ENCODE results near the gene ANXA2.

Gene ANXA2

DNA sequence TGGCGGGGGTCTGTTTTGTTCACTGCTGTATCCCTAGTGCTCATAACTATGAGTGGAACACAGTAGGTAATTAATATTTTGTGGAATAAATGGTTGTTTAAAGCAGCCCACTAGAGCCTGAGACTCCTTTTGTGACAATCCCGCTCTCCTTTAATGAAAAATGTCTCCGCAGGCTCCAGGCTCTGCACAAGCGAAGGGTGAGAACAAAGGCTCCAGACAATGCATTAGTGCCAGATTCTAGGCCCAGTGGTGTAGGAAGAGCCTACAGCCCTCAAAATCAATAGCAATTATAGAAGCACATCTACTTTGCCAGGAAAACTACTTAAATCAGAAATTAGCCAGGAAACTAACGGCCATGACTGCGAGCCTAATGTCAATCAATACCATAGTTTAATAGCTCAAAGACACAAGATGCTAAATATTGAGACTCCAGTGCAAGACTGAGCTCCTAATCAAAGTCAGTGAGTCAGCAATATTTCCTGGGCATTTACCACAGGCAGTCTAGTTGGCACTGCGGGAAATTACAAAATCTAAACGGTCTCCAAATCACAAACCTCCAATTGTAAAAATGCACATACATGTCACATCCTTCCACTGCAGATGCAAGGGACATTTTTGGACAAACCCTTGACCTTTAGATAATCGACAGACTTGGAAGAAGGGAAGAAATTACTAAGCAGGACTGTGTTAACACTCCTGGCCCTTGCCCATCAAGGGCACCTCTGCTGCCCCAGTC is 2.3 kb downstream of the ANXA2 start:
- Histone ChIP-seq H3K4me3 (ENCODE audit: low read length) (no peak overlapping the region), H3K27ac (ENCODE audit: low read length) (no peak overlapping the region), H3K9ac (ENCODE audit: low read length) (no peak overlapping the region), H3K36me3 (ENCODE audit: control insufficient read depth, low read depth, low read length) (no peaks in the 10 kb centered on the region), H3K4me1 (ENCODE audit: control insufficient read depth, low read depth, low read length) (peaks cover 37% of the 10 kb centered on the region), H3K9me3 (ENCODE audit: control insufficient read depth, low read depth, low read length) (no peaks in the 10 kb centered on the region), H3K27me3 (ENCODE audit: control insufficient read depth, insufficient read depth, low read length) (peaks cover 40% of the 10 kb centered on the region)

DNA sequence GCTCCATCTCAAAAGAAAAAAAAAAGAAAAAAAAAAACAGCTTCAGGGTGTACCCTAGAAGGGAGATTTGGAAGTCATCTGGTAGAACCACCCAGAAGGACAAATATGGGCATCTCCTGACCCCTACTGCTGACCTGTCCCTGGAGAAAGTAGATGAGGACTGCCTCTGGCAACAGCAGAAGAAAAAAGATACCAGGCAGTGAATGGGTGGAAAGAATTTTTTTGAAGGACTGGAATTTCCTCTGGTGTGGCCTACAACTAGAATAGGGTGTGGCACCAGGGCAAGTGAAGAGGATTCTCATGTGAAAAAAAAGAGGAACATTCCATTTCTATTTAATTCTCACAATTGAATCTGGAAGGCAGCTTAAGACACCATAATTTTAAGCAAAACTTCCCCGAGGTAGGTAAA is 3.1 kb downstream of the ANXA2 start:
- Histone ChIP-seq H3K27me3 (ENCODE audit: control insufficient read depth, insufficient read depth, low read length) (peaks cover 35% of the 10 kb centered on the region), H3K4me1 (ENCODE audit: control insufficient read depth, low read depth, low read length) (peaks cover 43% of the 10 kb centered on the region), H3K27ac (ENCODE audit: low read length) (no peak overlapping the region), H3K9me3 (ENCODE audit: control insufficient read depth, low read depth, low read length) (no peaks in the 10 kb centered on the region), H3K4me3 (ENCODE audit: low read length) (no peak overlapping the region), H3K9ac (ENCODE audit: low read length) (no peak overlapping the region), H3K36me3 (ENCODE audit: control insufficient read depth, low read depth, low read length) (no peaks in the 10 kb centered on the region)

DNA sequence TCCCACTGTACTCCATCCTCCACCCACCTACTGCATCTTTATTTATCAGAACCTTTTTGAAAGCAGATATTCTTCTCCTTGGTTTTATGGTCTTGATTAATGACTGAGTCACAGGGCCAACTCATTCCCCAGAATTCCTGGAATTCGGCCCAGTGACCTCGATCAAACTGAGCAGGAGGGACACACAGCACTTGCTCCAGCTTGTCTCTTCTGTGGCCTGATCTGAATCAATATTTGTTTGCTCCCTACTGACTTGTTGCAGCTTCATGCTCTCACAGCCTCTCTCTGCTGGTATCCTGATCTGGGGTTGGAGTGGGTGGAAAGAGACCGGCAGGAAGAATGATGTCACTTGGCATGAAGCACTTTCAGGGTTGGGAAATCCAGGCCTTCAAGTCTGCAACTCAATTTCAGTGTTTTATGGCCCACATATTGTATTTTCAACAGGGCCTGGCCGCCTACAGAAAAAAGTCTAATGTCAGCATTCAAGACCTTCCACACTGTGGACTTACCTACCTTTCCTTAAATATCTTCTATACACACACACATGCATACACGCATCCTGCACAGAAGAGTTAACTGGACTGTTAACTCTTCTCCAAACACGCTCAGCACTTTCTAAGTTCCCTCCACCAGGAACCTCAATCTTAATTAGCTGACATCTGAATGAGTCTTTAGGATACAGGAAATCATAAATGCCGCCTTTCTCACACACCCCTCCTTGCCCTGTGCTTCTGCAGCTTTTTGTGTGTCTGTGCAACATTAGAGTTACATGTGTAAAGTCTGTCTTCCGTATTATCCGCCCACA is 4.6 kb downstream of the ANXA2 start:
- H3K4me3 ChIP-seq (ENCODE audit: low read length), result no peak overlapping the region
- peaks cover 21% of the 10 kb centered on the region for H3K27me3 ChIP-seq (ENCODE audit: control insufficient read depth, insufficient read depth, low read length)
- no peaks in the 10 kb centered on the region for H3K36me3 ChIP-seq (ENCODE audit: control insufficient read depth, low read depth, low read length)
- H3K9ac ChIP-seq (ENCODE audit: low read length), result peak overlapping the region; percentile 18
- peaks cover 42% of the 10 kb centered on the region for H3K4me1 ChIP-seq (ENCODE audit: control insufficient read depth, low read depth, low read length)
- peak overlapping the region; percentile 17 for H3K27ac ChIP-seq (ENCODE audit: low read length)
- no peaks in the 10 kb centered on the region for H3K9me3 ChIP-seq (ENCODE audit: control insufficient read depth, low read depth, low read length)

DNA sequence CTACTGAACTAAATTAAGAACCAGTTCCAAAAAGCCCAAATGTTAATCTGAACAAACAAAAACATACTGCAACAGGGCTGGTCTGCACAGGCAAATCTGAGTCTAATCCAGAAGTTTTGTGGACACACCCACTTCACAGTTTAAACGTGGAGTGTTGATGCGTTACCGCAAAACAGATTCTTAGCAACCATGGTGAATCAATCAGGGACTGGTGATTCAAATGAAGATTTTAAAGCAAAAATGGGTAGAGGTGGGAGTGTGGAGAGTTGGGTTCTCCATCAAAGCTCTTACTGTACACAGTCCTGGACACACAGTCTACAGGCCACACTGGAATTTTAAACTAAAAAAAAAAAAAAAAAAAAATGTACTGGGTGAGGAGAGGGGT is 5.2 kb downstream of the ANXA2 start:
- no peaks in the 10 kb centered on the region for H3K9me3 ChIP-seq (ENCODE audit: control insufficient read depth, low read depth, low read length)
- peak overlapping the region; percentile 18 for H3K9ac ChIP-seq (ENCODE audit: low read length)
- H3K4me3 ChIP-seq (ENCODE audit: low read length), result no peak overlapping the region
- H3K4me1 ChIP-seq (ENCODE audit: control insufficient read depth, low read depth, low read length), result peaks cover 42% of the 10 kb centered on the region
- H3K27ac ChIP-seq (ENCODE audit: low read length), result no peak overlapping the region
- H3K27me3 ChIP-seq (ENCODE audit: control insufficient read depth, insufficient read depth, low read length), result peaks cover 19% of the 10 kb centered on the region
- no peaks in the 10 kb centered on the region for H3K36me3 ChIP-seq (ENCODE audit: control insufficient read depth, low read depth, low read length)

DNA sequence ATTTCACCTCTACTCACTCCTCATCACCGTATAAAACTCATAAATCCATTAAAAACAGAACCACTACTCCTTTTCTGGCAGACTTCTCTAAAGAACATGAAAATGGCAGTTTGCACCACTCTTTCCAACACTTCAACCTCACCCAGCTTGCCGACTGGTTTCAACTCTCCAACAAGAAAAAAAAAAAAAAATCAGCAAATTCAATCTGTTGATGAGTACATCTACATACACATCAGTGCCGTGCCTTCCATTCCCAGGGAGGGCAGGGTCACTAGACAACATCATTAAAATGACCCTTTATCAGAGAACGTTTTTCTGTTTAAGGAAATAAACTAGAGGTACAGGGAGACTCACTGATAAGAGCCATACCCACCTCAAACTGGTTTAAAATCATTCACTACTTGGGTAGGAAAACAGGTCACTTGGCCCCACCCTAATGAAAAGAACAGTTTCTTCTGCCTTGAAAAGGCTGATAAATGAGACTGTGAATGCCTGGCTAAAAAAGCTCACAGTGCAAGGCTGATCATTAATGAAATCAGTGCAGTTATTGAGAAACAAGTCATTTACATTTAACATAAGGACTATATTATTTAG is 6.0 kb downstream of the ANXA2 start:
- H3K9ac ChIP-seq (ENCODE audit: low read length), result no peak overlapping the region
- no peaks in the 10 kb centered on the region for H3K36me3 ChIP-seq (ENCODE audit: control insufficient read depth, low read depth, low read length)
- H3K4me1 ChIP-seq (ENCODE audit: control insufficient read depth, low read depth, low read length), result peaks cover 42% of the 10 kb centered on the region
- no peak overlapping the region for H3K4me3 ChIP-seq (ENCODE audit: low read length)
- peaks cover 13% of the 10 kb centered on the region for H3K27me3 ChIP-seq (ENCODE audit: control insufficient read depth, insufficient read depth, low read length)
- H3K27ac ChIP-seq (ENCODE audit: low read length), result no peak overlapping the region
- H3K9me3 ChIP-seq (ENCODE audit: control insufficient read depth, low read depth, low read length), result no peaks in the 10 kb centered on the region

DNA sequence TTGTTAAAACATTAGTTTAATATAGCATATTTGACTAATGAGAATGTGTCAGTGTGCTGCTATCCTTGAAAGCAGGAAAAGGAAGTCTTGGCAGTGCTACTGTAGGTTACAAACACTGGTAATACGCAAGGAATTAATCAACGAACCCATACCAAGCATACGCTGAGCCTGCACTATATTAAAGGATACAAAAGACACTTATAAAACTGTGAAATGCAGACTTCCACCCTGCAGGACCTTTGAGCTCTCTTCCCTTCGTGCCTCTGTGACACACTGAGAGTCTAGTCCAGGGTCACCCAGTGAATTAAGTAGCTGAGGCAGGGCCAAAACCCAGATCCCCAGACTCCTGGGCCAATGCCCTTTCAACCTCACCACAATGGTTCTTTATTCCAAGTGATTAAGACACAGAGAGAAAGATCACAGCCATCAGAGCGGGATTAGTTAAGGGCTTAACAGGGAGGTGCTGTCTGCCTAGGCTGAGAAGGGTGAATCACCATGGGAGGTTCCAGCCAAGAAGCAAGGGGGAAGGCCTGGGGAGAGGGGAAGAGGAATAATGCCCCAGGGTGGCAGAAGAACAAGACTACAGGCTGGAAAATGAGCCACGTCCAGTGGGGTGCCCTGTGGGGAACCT is 6.8 kb downstream of the ANXA2 start:
- no peaks in the 10 kb centered on the region for H3K36me3 ChIP-seq (ENCODE audit: control insufficient read depth, low read depth, low read length)

DNA sequence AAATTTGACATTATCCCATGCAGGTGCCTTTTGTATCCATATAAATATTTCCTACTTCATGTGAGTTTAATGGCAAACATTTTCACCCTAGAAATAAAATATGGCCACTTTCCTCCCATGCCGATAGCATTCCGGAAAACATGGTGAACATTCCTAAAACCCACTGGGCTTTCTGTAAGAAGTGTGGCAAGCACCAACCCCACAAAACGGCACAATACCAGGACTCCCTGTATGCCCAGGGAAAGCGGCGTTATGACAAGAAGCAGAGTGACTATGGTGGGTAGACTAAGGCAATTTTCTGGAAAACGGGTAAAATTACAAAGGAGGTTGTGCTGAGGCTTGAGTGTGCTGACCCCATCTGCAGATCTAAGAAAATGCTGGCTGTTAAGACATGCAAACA is 7.6 kb downstream of the ANXA2 start:
- no peak overlapping the region for H3K4me3 ChIP-seq (ENCODE audit: low read length)
- H3K27ac ChIP-seq (ENCODE audit: low read length), result no peak overlapping the region
- no peaks in the 10 kb centered on the region for H3K36me3 ChIP-seq (ENCODE audit: control insufficient read depth, low read depth, low read length)
- H3K27me3 ChIP-seq (ENCODE audit: control insufficient read depth, insufficient read depth, low read length), result no peaks in the 10 kb centered on the region
- H3K9me3 ChIP-seq (ENCODE audit: control insufficient read depth, low read depth, low read length), result no peaks in the 10 kb centered on the region
- H3K9ac ChIP-seq (ENCODE audit: low read length), result no peak overlapping the region
- peaks cover 28% of the 10 kb centered on the region for H3K4me1 ChIP-seq (ENCODE audit: control insufficient read depth, low read depth, low read length)

More for the DNA sequence above, 6.8 kb downstream of the ANXA2 start:
- no peak overlapping the region for H3K9ac ChIP-seq (ENCODE audit: low read length)
- no peaks in the 10 kb centered on the region for H3K9me3 ChIP-seq (ENCODE audit: control insufficient read depth, low read depth, low read length)
- no peak overlapping the region for H3K4me3 ChIP-seq (ENCODE audit: low read length)
- H3K4me1 ChIP-seq (ENCODE audit: control insufficient read depth, low read depth, low read length), result peaks cover 34% of the 10 kb centered on the region
- H3K27me3 ChIP-seq (ENCODE audit: control insufficient read depth, insufficient read depth, low read length), result peaks cover 5% of the 10 kb centered on the region
- no peak overlapping the region for H3K27ac ChIP-seq (ENCODE audit: low read length)

DNA sequence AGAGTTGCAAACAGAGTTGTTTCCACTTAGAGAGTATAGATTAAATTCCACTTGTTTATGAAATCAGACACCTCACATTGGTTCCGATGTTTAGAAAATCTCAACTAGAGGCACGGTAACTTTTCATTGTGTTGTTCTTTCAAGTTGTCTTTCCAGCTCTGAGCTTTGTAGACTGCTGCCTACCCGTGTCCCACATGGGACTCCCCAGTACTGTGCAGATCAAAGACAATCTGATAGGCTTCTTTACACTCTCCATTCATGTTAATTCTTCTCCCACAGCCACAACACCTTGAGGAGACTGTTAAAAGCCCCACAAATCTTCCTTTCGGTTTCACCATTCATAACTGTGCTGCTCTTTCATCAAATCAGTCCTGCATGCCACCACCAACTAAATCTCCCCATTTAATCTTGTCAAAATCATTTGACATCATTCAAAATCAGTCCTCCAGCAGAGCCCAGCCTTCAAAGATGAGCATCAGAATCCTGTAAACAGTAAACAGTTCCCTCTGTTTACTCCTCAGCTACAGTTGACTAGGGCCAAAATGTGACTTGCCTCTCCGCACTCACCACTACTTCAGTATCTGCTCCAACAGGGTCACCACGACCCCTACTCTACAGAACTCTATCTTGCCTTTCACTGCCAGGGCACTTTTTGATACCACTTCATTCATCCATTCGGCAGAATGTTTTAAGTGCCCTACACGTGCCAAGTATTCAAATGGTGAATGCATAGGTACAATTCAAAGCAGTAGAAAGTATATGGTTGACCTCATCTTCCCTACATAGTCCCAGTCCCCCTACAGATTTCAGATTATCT is 8.3 kb downstream of the ANXA2 start:
- H3K36me3 ChIP-seq (ENCODE audit: control insufficient read depth, low read depth, low read length), result no peaks in the 10 kb centered on the region
- no peak overlapping the region for H3K9ac ChIP-seq (ENCODE audit: low read length)

DNA sequence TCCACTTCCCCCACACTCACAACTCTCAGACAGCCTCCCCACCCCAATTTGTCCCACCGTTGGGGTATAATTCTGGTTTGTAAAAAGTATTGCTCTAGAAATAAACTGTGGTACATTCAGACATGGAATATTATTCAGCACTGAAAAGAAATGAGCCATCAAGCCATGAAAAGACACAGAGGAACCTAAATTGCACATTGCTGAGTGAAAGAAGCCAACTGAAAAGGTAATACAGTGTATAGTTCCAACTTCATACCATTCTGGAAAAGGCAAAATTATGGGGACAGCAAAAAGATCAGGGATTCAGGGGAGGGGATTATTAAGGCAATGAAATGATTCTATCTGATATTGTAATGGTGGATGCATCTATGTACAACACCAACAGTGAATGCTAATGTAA is 10.5 kb downstream of the ANXA2 start:
- Histone ChIP-seq H3K27me3 (ENCODE audit: control insufficient read depth, insufficient read depth, low read length) (no peaks in the 10 kb centered on the region), H3K36me3 (ENCODE audit: control insufficient read depth, low read depth, low read length) (no peaks in the 10 kb centered on the region), H3K9ac (ENCODE audit: low read length) (no peak overlapping the region), H3K4me3 (ENCODE audit: low read length) (no peak overlapping the region), H3K27ac (ENCODE audit: low read length) (no peak overlapping the region), H3K4me1 (ENCODE audit: control insufficient read depth, low read depth, low read length) (peaks cover 24% of the 10 kb centered on the region), H3K9me3 (ENCODE audit: control insufficient read depth, low read depth, low read length) (no peaks in the 10 kb centered on the region)

More for the DNA sequence above, 8.3 kb downstream of the ANXA2 start:
- Histone ChIP-seq H3K9me3 (ENCODE audit: control insufficient read depth, low read depth, low read length) (no peaks in the 10 kb centered on the region), H3K4me3 (ENCODE audit: low read length) (no peak overlapping the region), H3K27me3 (ENCODE audit: control insufficient read depth, insufficient read depth, low read length) (no peaks in the 10 kb centered on the region), H3K4me1 (ENCODE audit: control insufficient read depth, low read depth, low read length) (peaks cover 27% of the 10 kb centered on the region), H3K27ac (ENCODE audit: low read length) (no peak overlapping the region)

DNA sequence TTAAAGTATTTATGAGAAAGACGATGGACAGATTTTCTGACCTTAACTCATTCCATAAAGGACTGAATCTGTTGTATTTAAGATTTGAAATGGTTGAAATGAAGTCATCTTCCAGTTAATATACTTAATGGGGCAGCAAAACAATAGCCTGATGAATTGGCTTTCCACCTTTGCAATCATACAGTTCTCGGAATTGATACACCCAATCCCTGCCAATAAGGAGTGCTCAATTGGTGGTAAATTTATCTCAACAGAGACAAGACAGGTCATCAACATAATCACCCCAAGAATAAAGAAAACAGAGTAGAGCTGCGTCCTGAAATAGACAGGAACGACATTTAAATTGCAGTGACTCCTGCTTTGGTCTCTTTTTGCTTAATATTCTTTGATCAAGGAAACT is 11.2 kb downstream of the ANXA2 start:
- no peaks in the 10 kb centered on the region for H3K9me3 ChIP-seq (ENCODE audit: control insufficient read depth, low read depth, low read length)
- no peaks in the 10 kb centered on the region for H3K27me3 ChIP-seq (ENCODE audit: control insufficient read depth, insufficient read depth, low read length)
- no peak overlapping the region for H3K4me3 ChIP-seq (ENCODE audit: low read length)
- no peak overlapping the region for H3K27ac ChIP-seq (ENCODE audit: low read length)
- no peaks in the 10 kb centered on the region for H3K36me3 ChIP-seq (ENCODE audit: control insufficient read depth, low read depth, low read length)
- H3K9ac ChIP-seq (ENCODE audit: low read length), result no peak overlapping the region
- peaks cover 18% of the 10 kb centered on the region for H3K4me1 ChIP-seq (ENCODE audit: control insufficient read depth, low read depth, low read length)

All from iPS-18a (cell line).